Mucosa of rectum (tissue), 2 donors: ENCODE measurements around the gene TANGO6.

Experiments
- H3K27ac ChIP-seq, 2 donors: one replicate each; pipeline ENCODE4 v1.7.0; 2013; ENCODE audit warnings: inconsistent platforms in 2 of 2, low read depth in 2 of 2, low read length in 2 of 2
- H3K27me3 ChIP-seq, 2 donors: one replicate each; pipeline ENCODE4 v1.7.0; 2013; ENCODE audit warnings: low read length in 2 of 2; ENCODE audit not compliant: control insufficient read depth in 2 of 2, insufficient read depth in 2 of 2
- H3K36me3 ChIP-seq, 2 donors: one replicate each; pipeline ENCODE4 v1.7.0; 2013; ENCODE audit warnings: low read length in 2 of 2; ENCODE audit not compliant: control insufficient read depth in 2 of 2, insufficient read depth in 2 of 2
- H3K4me1 ChIP-seq, 2 donors: one replicate each; pipeline ENCODE4 v1.7.0; 2013; ENCODE audit warnings: low read length in 2 of 2, mild to moderate bottlenecking in 1 of 2; ENCODE audit not compliant: control insufficient read depth in 2 of 2, insufficient read depth in 2 of 2
- H3K4me3 ChIP-seq, 2 donors: one replicate each; pipeline ENCODE4 v1.7.0; 2013; ENCODE audit warnings: low read length in 2 of 2
- H3K9ac ChIP-seq, 2 donors: one replicate each; pipeline ENCODE4 v1.7.0; 2013; ENCODE audit warnings: low read length in 2 of 2, low read depth in 1 of 2, mild to moderate bottlenecking in 1 of 2
- H3K9me3 ChIP-seq, 2 donors: one replicate each; pipeline ENCODE4 v1.7.0; 2013; ENCODE audit warnings: low read length in 2 of 2; ENCODE audit not compliant: control insufficient read depth in 2 of 2
- donor health status: healthy.
- donor health status: Normal muscosa, but diverticular disease.

TANGO6 gene

GRCh38 chr16:68995011-68995504 is 151.7 kb downstream of the TANGO6 start:
- no peak overlapping the region for H3K27ac ChIP-seq
- no peaks in the 10 kb centered on the region for H3K9me3 ChIP-seq
- no peaks in the 10 kb centered on the region for H3K27me3 ChIP-seq
- no peaks in the 10 kb centered on the region for H3K36me3 ChIP-seq
- peaks cover 0 to 7% of the 10 kb centered on the region in 2 donors for H3K4me1 ChIP-seq
- H3K4me3 ChIP-seq: no peak overlapping the region
- H3K9ac ChIP-seq: no peak overlapping the region

GRCh38 chr16:68997564-68997963 is 154.2 kb downstream of the TANGO6 start:
- H3K4me3 ChIP-seq: no peak overlapping the region
- H3K27me3 ChIP-seq: no peaks in the 10 kb centered on the region
- H3K27ac ChIP-seq: no peak overlapping the region
- H3K9ac ChIP-seq: no peak overlapping the region
- H3K9me3 ChIP-seq: no peaks in the 10 kb centered on the region
- H3K4me1 ChIP-seq: peaks cover 0 to 7% of the 10 kb centered on the region in 2 donors
- no peaks in the 10 kb centered on the region for H3K36me3 ChIP-seq

- peaks cover 0 to 4% of the 10 kb centered on the region in 2 donors for H3K4me1 ChIP-seq
- no peak overlapping the region for H3K27ac ChIP-seq
- no peaks in the 10 kb centered on the region for H3K36me3 ChIP-seq
- H3K4me3 ChIP-seq: no peak overlapping the region
- no peaks in the 10 kb centered on the region for H3K27me3 ChIP-seq
- no peak overlapping the region for H3K9ac ChIP-seq
- no peaks in the 10 kb centered on the region for H3K9me3 ChIP-seq
Observed at GRCh38 chr16:68999114-68999513, 155.8 kb downstream of the TANGO6 start.

GRCh38 chr16:69003500-69003899 is 160.2 kb downstream of the TANGO6 start:
- H3K4me3 ChIP-seq: no peak overlapping the region
- no peaks in the 10 kb centered on the region for H3K9me3 ChIP-seq
- no peak overlapping the region for H3K9ac ChIP-seq
- H3K27ac ChIP-seq: no peak overlapping the region
- no peaks in the 10 kb centered on the region for H3K27me3 ChIP-seq
- no peaks in the 10 kb centered on the region for H3K36me3 ChIP-seq
- no peaks in the 10 kb centered on the region for H3K4me1 ChIP-seq

- Histone ChIP-seq H3K4me3 (no peak overlapping the region), H3K36me3 (no peaks in the 10 kb centered on the region), H3K4me1 (no peaks in the 10 kb centered on the region), H3K27me3 (no peaks in the 10 kb centered on the region), H3K27ac (no peak overlapping the region), H3K9me3 (no peaks in the 10 kb centered on the region), H3K9ac (no peak overlapping the region)
Observed at GRCh38 chr16:69005641-69006355, 162.5 kb downstream of the TANGO6 start.

GRCh38 chr16:69012906-69013305 is 169.6 kb downstream of the TANGO6 start:
- no peaks in the 10 kb centered on the region for H3K4me1 ChIP-seq
- no peaks in the 10 kb centered on the region for H3K36me3 ChIP-seq
- no peak overlapping the region for H3K4me3 ChIP-seq
- no peak overlapping the region for H3K9ac ChIP-seq
- no peaks in the 10 kb centered on the region for H3K27me3 ChIP-seq
- H3K9me3 ChIP-seq: no peaks in the 10 kb centered on the region
- no peak overlapping the region for H3K27ac ChIP-seq

- Histone ChIP-seq H3K9me3 (no peaks in the 10 kb centered on the region), H3K27ac (no peak overlapping the region), H3K27me3 (no peaks in the 10 kb centered on the region), H3K4me3 (no peak overlapping the region), H3K4me1 (no peaks in the 10 kb centered on the region), H3K36me3 (no peaks in the 10 kb centered on the region), H3K9ac (no peak overlapping the region)
Observed at GRCh38 chr16:69013991-69014390, 170.7 kb downstream of the TANGO6 start.

GRCh38 chr16:69014811-69015210 is 171.5 kb downstream of the TANGO6 start:
- Histone ChIP-seq H3K9me3 (no peaks in the 10 kb centered on the region), H3K36me3 (no peaks in the 10 kb centered on the region), H3K27me3 (no peaks in the 10 kb centered on the region), H3K4me3 (no peak overlapping the region), H3K27ac (no peak overlapping the region), H3K9ac (no peak overlapping the region), H3K4me1 (no peaks in the 10 kb centered on the region)

GRCh38 chr16:69017036-69017783 is 173.9 kb downstream of the TANGO6 start:
- no peak overlapping the region for H3K27ac ChIP-seq
- H3K9me3 ChIP-seq: no peaks in the 10 kb centered on the region
- no peaks in the 10 kb centered on the region for H3K4me1 ChIP-seq
- H3K27me3 ChIP-seq: no peaks in the 10 kb centered on the region
- no peak overlapping the region for H3K9ac ChIP-seq
- no peaks in the 10 kb centered on the region for H3K36me3 ChIP-seq
- H3K4me3 ChIP-seq: no peak overlapping the region

GRCh38 chr16:69019811-69020210 is 176.5 kb downstream of the TANGO6 start:
- no peaks in the 10 kb centered on the region for H3K4me1 ChIP-seq
- H3K27ac ChIP-seq: no peak overlapping the region
- no peaks in the 10 kb centered on the region for H3K36me3 ChIP-seq
- no peaks in the 10 kb centered on the region for H3K9me3 ChIP-seq
- no peaks in the 10 kb centered on the region for H3K27me3 ChIP-seq
- no peak overlapping the region for H3K4me3 ChIP-seq
- H3K9ac ChIP-seq: no peak overlapping the region
